ENCODE measurements around the gene MAP1S. TPM values are rescaled to one million over a fixed set of nuclear protein-coding genes. Genes with fewer than 3 reads are reported as not detected.

MAP1S gene
- total and polyA plus RNA-seq, 2 of the 13 experiments (the other 11 are each of a cell fraction or from before 2014, with no cell fraction given), result 3.8 to 7.3 TPM

DNA sequence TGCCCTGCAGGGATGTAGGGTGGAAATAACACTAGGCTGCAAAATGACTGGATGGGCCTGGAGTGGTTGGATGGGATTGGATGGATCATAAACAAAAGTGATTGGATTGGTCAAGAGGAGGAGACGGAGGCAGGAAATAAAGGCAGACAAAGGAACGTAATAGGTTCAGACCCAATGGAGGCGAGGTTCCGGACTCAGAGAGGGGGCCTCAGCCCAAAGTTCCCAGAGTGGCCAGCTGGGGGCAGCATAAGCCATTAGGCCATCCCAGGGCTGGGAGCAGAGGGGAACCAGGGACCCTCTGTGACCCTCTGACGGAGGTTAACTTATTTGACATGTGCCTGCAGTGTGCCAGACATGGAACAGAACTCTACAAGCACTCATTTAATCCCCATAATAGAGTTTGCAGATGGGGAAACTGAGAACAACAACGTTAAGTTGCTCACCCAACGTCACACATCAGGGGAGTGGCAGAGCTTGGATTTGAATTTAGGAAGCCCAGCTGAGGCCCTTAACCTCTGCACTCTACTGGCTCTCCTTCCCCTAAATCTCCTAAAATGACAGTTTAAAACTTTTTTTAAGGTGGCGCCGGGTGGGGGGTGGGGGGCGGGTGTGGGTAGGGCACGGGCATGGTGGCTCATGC lies 15.3 kb upstream of the MAP1S start (continued):
- TF ChIP-seq ZSCAN22 (CRISPR knock-in tag; IDR thresholded peaks at IDR 0.05) (no peak), KLF11 (CRISPR knock-in tag; IDR thresholded peaks at IDR 0.05) (no peak)

DNA sequence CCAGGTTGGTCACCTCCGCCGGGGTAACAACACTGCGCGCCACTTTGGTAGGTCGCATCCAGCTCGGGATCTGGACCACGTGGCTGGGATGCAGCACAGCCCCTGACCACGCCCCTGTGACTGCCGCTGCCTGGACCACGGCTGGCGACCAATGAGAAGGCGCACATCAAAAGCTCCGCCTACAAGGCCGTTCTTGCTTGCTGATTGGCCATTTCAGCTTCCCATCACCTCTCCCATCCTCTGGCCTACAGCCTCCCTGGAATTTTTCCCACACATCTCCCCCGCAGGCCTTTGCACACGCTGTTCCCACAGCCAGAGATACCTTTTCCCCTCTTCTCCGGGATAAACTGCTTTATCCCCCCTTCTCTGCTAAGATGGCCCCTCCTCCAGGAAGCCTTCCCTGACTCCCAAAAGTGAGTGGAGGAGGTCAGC lies 12.5 kb upstream of the MAP1S start:
- Histone ChIP-seq H3K79me2 (ENCODE audit: insufficient read depth, low read length) (no peaks in the 10 kb centered on the region), H3K4me1 (ENCODE audit: insufficient read depth, low read length) (no peaks in the 10 kb centered on the region), H3K9me3 (ENCODE audit: low read length) (no peaks in the 10 kb centered on the region), H3K36me3 (replicated peaks in 1 of 2; ENCODE audit: control insufficient read depth in 1 of 2, insufficient read depth in 2 of 2, low read length in 2 of 2) (no peaks in the 10 kb centered on the region), H3K27me3 (ENCODE audit: control insufficient read depth in 1 of 2, insufficient read depth in 2 of 2, low read length in 2 of 2) (no peaks in the 10 kb centered on the region), H2AFZ (ENCODE audit: low read length) (no peak overlapping the region), H3K4me2 (ENCODE audit: low read depth, low read length) (no peak overlapping the region), H4K20me1 (ENCODE audit: insufficient read depth, low read length) (no peaks in the 10 kb centered on the region), H3K4me3 (replicated peaks in 1 of 3; ENCODE audit: insufficient read depth in 1 of 3, low read depth in 2 of 3, low read length in 3 of 3) (no peak overlapping the region), H3K9ac (ENCODE audit: insufficient read depth, low read depth, low read length) (no peak overlapping the region), H3K27ac (ENCODE audit: extremely low read length, insufficient read depth, low read length) (no peak overlapping the region)
- in situ Hi-C loops (cut with HindIII; ENCODE audit: extremely low pct_ligation_motif_present, low pct_unique_long_range_greater_than_20kb), result loop anchor here (5.0 to 10.0 kb wide), 2 partner anchors 66 to 148 kb away; partner anchors contain the start of gene RPL18A
- 31% methylated on average over 15 of the region's 17 CpGs for WGBS (ENCODE audit: low lambda C conversion rate)
- DNase-seq (ENCODE audit: low spot score) (peak; percentile 46), ATAC-seq (peak; percentile 72), FAIRE-seq (no peak)
- TF ChIP-seq MXI1 (IDR thresholded peaks at IDR 0.05; ENCODE audit: borderline replicate concordance, low read depth, low read length) (no peak), ZFP36 (IDR thresholded peaks at IDR 0.05; ENCODE audit: borderline replicate concordance, low read depth, low read length, partially characterized antibody) (peak; percentile 37), ZNF101 (CRISPR knock-in tag; IDR thresholded peaks at IDR 0.05; ENCODE audit: borderline replicate concordance, low read depth) (no peak), NFYC (CRISPR knock-in tag; IDR thresholded peaks at IDR 0.05) (peak; percentile 73), NFYB (CRISPR knock-in tag; IDR thresholded peaks at IDR 0.05) (peak; percentile 62; the same call in 1 of the 2 replicates), NCOA2 (CRISPR knock-in tag; IDR thresholded peaks at IDR 0.05) (no peak)
- TF ChIP-seq, protein P1, sequence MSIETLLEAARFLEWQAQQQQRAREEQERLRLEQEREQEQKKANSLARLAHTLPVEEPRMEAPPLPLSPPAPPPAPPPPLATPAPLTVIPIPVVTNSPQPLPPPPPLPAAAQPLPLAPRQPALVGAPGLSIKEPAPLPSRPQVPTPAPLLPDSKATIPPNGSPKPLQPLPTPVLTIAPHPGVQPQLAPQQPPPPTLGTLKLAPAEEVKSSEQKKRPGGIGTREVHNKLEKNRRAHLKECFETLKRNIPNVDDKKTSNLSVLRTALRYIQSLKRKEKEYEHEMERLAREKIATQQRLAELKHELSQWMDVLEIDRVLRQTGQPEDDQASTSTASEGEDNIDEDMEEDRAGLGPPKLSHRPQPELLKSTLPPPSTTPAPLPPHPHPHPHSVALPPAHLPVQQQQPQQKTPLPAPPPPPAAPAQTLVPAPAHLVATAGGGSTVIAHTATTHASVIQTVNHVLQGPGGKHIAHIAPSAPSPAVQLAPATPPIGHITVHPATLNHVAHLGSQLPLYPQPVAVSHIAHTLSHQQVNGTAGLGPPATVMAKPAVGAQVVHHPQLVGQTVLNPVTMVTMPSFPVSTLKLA (IDR thresholded peaks at IDR 0.05), result peak; percentile 66
- TF ChIP-seq, protein P2, sequence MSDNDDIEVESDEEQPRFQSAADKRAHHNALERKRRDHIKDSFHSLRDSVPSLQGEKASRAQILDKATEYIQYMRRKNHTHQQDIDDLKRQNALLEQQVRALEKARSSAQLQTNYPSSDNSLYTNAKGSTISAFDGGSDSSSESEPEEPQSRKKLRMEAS (IDR thresholded peaks at IDR 0.05), result 0 out of 2 replicates have a peak, but pooled peaks have one; percentile 3
- intact Hi-C loops (cut with micrococcal nuclease; ENCODE audit: unreplicated experiment), result no loop called here
- ChIA-PET POLR2A (no interaction called here), CTCF (ENCODE audit: low intra/inter-chr PET ratio, low total read pairs) (no interaction called here)
- BruUV-seq (replicated peaks), result no TSS peak
